ENCODE data around the gene CLEC2L. TPM values are rescaled to one million over a fixed set of nuclear protein-coding genes. Genes with fewer than 3 reads are reported as not detected.

Gene CLEC2L
- polyA plus RNA-seq, 3 donors: not detected

DNA sequence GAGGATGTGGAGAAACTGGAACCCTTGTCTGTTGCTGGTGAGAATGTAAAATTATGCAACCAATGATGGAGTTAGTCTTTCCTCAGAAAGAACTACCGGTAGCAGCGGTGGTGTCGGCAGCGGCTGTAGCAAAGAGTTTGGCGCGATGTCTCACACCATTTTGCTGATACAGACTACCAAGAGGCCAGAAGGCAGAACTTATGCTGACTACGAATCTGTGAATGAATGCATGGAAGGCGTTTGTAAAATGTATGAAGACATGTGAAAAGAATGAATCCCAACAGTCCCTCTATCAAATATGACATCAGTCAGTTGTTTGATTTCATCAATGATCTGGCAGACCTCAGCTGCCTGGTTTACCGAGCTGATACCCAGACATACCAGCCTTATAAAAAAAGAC, 10.6 kb downstream of the CLEC2L start:
- TF ChIP-seq, protein P1, sequence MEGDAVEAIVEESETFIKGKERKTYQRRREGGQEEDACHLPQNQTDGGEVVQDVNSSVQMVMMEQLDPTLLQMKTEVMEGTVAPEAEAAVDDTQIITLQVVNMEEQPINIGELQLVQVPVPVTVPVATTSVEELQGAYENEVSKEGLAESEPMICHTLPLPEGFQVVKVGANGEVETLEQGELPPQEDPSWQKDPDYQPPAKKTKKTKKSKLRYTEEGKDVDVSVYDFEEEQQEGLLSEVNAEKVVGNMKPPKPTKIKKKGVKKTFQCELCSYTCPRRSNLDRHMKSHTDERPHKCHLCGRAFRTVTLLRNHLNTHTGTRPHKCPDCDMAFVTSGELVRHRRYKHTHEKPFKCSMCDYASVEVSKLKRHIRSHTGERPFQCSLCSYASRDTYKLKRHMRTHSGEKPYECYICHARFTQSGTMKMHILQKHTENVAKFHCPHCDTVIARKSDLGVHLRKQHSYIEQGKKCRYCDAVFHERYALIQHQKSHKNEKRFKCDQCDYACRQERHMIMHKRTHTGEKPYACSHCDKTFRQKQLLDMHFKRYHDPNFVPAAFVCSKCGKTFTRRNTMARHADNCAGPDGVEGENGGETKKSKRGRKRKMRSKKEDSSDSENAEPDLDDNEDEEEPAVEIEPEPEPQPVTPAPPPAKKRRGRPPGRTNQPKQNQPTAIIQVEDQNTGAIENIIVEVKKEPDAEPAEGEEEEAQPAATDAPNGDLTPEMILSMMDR (IDR thresholded peaks at IDR 0.05): no peak
- WGBS (ENCODE audit: insufficient coverage): 90% methylated on average over 7 of the region's 9 CpGs
- Histone ChIP-seq H3K9ac (ENCODE audit: insufficient read depth, low read length, poor library complexity, severe bottlenecking) (no peak overlapping the region), H3K4me2 (replicated peaks; ENCODE audit: extremely low read depth, low read length, poor library complexity, severe bottlenecking) (no peak overlapping the region), H3K36me3 (replicated peaks in 1 of 2; ENCODE audit: control insufficient read depth in 1 of 2, insufficient read depth in 2 of 2, low read length in 2 of 2) (no peaks in the 10 kb centered on the region), H3K4me3 (replicated peaks in 1 of 3; ENCODE audit: low read depth in 2 of 3, low read length in 3 of 3) (no peak overlapping the region), H4K20me1 (ENCODE audit: insufficient read depth, low read length) (no peaks in the 10 kb centered on the region), H3K27me3 (ENCODE audit: control insufficient read depth in 2 of 2, insufficient read depth in 2 of 2, low read length in 2 of 2) (no peaks in the 10 kb centered on the region), H3K27ac (ENCODE audit: low read depth in 1 of 2, low read length in 2 of 2) (no peak overlapping the region), H3K4me1 (ENCODE audit: control insufficient read depth in 1 of 2, insufficient read depth in 2 of 2, low read length in 2 of 2) (no peaks in the 10 kb centered on the region), H3K9me3 (replicated peaks in 1 of 2; ENCODE audit: control insufficient read depth in 1 of 2, insufficient read depth in 1 of 2, low read length in 2 of 2) (no peaks in the 10 kb centered on the region), H2AFZ (ENCODE audit: insufficient read depth, low read depth, low read length, poor library complexity, severe bottlenecking) (no peak overlapping the region), H3K79me2 (ENCODE audit: insufficient read depth, low read length) (no peaks in the 10 kb centered on the region)
- Mint-ChIP-seq H3K36me3 (no peaks in the 10 kb centered on the region), H3K4me1 (peaks cover 9% of the 10 kb centered on the region), H3K9me3 (peaks cover 0 to 5% (median 1%) of the 10 kb centered on the region in 7 donors), H3K27ac (no peak overlapping the region), H3K27me3 (ENCODE audit: low read depth in 3 of 3) (peaks cover 2 to 10% (median 5%) of the 10 kb centered on the region in 3 donors), H3K4me3 (no peak overlapping the region)
- intact Hi-C loops (cut with micrococcal nuclease): no loop called here
- no peak for DNase-seq

DNA sequence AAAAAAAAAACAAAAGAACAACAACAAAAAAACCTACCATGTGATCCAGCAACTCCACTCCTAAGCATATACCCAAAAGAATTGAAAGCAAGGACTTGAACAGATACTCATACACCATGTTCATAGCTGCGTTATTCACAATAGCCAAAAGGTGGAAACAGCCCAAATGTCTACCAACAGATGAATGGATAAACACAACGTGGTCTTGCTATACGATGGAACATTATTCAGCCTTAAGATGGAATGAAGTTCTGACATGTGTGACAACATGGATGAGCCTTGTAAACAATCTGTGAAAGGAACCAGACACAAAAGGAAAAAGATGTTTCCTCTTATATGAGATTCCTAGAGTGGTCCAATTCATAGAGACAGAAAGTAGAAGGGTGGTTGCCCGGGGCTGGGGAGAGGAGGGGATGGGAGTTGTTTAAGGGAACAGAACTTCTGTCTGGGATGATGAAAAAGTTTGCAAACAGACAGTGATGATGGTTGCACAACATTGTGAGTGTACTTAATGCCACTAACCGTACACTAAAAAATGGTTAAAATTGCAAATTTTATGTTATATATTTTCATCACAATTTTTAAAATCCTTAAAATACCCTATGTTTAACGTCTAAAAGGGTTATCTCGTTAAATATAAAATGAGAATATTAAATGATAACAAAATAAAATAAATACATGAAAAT, 11.6 kb downstream of the CLEC2L start:
- no peak overlapping the region for H3K4me3 ChIP-seq (replicated peaks in 1 of 3; ENCODE audit: low read depth in 2 of 3, low read length in 3 of 3)
- Mint-ChIP-seq H3K4me1 (peaks cover 9% of the 10 kb centered on the region), H3K4me3 (no peak overlapping the region), H3K9me3 (peaks cover 0 to 5% (median 1%) of the 10 kb centered on the region in 7 donors), H3K27me3 (ENCODE audit: low read depth in 3 of 3) (peaks cover 2 to 6% (median 5%) of the 10 kb centered on the region in 3 donors), H3K36me3 (no peaks in the 10 kb centered on the region), H3K27ac (no peak overlapping the region)
- intact Hi-C loops (cut with micrococcal nuclease): no loop called here
- no CpG with 5 or more reads among the region's 7 CpGs for WGBS (ENCODE audit: insufficient coverage)
- no peaks in the 10 kb centered on the region for H3K9me3 ChIP-seq (replicated peaks in 1 of 2; ENCODE audit: control insufficient read depth in 1 of 2, insufficient read depth in 1 of 2, low read length in 2 of 2)
- H3K9ac ChIP-seq (ENCODE audit: insufficient read depth, low read length, poor library complexity, severe bottlenecking): no peak overlapping the region
- DNase-seq: no peak
- H3K4me2 ChIP-seq (replicated peaks; ENCODE audit: extremely low read depth, low read length, poor library complexity, severe bottlenecking): no peak overlapping the region
- H3K27ac ChIP-seq (ENCODE audit: low read depth in 1 of 2, low read length in 2 of 2): no peak overlapping the region
- H3K36me3 ChIP-seq (replicated peaks in 1 of 2; ENCODE audit: control insufficient read depth in 1 of 2, insufficient read depth in 2 of 2, low read length in 2 of 2): no peaks in the 10 kb centered on the region
- TF ChIP-seq, protein P1 (IDR thresholded peaks at IDR 0.05): no peak
- no peaks in the 10 kb centered on the region for H3K27me3 ChIP-seq (ENCODE audit: control insufficient read depth in 2 of 2, insufficient read depth in 2 of 2, low read length in 2 of 2)
- no peak overlapping the region for H2AFZ ChIP-seq (ENCODE audit: insufficient read depth, low read depth, low read length, poor library complexity, severe bottlenecking)
- no peaks in the 10 kb centered on the region for H4K20me1 ChIP-seq (ENCODE audit: insufficient read depth, low read length)
- no peaks in the 10 kb centered on the region for H3K4me1 ChIP-seq (ENCODE audit: control insufficient read depth in 1 of 2, insufficient read depth in 2 of 2, low read length in 2 of 2)
- no peaks in the 10 kb centered on the region for H3K79me2 ChIP-seq (ENCODE audit: insufficient read depth, low read length)
